ENCODE measurements around the gene LPP.

LPP gene

DNA sequence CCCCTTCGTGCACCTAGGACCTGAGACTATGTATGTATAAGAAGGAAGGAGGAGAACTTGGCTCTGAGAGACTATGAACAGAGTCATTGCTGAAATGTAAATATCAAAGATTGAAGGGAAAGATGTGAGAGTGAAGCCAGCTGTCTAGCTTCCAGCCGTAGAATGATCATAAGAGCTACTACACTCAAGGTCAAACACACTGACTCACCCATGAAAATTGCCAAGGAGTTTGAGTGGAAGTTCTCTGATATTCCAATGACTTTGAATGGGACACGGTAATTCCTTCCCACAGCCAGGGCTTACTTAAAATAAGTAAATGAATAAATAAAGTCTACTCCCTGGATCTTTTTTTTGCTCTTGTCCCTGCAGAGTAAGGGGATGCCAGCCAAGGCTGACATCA is 618.9 kb downstream of the LPP start:
- DNase-seq (ENCODE audit: low read depth in 1 of 2, low spot score in 1 of 2): no peak

DNA sequence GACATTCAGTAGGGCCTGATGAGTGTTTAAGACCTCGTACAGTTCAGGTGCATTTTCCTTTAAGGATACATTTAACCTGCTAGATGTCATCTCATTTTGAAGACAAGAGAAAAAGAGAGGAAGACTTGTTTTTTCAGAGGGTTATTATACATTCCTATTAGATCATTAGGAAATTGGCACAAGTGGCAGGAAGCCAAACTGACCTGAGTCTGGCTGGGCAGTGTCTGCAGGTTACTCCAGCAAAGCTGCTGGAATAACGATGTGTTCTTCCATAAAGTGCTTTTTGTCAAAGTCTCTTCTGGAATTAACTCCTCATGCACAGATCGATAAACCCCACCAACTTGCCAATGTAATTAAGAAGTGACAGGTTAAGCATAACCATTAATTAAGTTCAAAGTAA is 621.5 kb downstream of the LPP start:
- no peak for DNase-seq (ENCODE audit: low read depth in 1 of 2, low spot score in 1 of 2)

DNA sequence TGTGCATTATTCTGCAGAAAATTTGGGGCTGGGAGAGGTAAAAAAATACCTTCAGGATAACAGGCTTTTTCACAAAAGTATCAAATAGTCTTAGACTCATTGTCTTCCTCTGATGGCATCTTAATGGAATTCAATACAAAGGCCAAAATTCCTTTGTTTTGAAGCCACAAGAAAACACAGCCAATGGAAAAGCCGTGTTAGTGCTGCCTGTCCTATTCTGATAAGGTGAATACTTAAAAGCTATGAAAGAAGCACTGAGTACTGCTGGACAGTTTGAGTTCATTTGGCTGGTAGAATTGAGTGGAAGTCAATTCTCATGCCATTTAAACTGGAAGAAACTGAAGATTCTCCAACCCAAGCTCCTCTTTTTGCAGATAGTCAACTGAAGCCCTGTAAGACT is 622.5 kb downstream of the LPP start:
- no peak for DNase-seq (ENCODE audit: low read depth in 1 of 2, low spot score in 1 of 2)

DNA sequence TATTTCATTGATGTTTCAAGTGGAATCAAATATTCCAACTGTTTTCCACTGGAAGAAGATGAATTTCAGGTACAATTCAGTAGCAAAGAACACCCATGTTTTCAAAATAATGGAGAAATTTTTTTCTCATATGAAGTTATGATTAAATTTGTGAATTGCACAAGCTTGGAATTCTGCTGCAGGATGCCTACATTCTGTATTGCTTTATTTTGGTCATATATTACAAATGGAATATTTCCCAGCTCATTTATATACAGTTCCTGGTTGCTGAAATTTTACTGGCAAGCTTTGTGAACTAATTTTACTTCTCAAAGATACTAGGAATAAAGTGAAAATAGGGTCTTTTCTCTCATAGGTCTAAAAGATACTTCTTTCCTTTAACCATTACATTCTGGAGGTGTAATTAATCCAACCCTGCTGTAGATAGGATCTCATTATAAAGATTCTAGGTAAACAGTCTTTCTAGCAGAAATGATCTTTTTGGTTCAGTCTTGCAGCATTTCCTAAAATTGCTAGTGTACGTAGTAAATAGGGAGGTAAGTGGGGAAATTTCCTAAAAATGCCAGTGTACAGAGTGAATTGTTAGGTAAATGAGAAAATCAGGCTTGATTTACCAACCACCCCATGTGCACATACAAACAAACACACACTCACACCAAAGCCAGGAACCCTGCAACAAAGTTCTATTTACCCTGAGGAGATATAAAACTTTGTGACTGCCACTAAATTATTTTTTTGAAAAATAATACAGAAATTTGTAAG is 624.3 kb downstream of the LPP start:
- no peak for DNase-seq (ENCODE audit: low read depth in 1 of 2, low spot score in 1 of 2)

DNA sequence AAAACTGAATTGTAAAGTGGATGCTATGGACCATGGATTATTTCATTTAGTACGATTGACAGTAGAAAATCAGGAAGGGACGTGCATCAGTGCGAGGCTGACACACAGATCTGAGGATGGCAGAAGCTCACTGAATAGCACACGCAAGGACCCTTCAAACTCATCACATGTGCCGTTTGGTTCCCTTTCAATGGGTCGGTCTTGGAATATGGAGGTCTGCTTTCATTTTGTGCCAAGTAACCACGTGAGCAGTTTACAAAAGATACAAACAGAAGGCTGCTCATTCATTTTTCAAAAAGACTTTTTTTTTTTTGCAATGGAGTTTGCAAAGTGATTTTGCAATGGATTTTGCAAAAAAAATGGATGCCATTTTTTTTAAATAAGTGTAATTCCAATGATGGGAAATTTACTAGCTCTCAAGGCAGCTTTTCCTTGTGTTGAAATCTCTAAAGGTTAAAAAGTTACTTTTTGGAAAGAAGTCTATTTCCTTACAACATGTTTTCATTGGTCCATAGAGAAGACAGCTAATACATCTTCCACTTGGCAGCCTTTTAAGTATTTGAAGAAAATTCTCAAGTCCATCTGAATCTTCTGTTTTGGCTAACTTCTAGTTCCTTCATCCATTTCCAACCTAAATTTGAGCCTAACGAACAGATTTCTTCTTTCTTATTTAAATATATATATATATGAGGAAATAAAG is 625.5 kb downstream of the LPP start:
- no peak for DNase-seq (ENCODE audit: low read depth in 1 of 2, low spot score in 1 of 2)

DNA sequence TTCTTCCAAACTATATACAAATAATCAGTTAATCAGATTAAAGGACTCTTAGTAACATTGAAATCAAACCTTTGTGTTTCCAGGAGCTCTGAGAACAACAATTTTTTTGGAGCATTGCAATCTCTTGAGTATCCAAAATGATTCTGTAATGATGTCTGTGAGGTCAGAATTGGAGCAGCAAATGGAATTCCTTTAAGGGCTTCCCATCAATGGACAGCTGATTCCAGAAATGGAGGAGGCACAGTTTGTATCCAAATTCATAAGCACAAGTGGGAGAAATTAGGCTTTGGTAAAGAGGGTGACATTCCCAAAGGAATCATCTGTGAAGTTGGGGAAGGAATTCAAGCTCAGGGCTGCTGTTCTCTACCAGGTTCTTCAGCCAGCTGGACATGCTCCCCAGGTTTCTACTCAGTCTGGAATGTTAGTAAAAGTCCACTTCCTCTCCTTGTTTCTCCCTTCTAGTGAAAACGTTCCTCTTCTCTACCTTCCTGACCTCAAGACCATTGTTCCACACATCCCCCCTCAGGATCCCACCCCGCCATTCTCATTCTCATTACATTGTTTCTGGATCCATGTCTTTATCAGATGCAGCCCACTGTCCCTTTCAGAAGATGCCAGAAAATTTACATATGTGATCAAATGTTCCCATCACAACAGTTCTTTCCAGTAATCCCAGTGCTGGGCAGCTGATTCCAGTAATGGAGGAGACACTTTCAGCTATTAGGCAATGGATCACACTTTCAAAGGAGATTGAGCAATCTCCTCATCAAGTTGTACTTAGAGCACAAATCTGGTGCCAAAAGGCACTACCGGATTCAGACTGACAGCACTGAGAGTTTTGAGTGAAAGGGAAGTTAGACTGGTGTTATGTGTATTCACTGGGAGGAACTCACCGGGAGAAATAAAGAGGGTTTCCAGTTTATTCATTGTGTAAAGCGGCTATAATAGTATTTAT is 626.5 kb downstream of the LPP start:
- no peak for DNase-seq (ENCODE audit: low read depth in 1 of 2, low spot score in 1 of 2)

DNA sequence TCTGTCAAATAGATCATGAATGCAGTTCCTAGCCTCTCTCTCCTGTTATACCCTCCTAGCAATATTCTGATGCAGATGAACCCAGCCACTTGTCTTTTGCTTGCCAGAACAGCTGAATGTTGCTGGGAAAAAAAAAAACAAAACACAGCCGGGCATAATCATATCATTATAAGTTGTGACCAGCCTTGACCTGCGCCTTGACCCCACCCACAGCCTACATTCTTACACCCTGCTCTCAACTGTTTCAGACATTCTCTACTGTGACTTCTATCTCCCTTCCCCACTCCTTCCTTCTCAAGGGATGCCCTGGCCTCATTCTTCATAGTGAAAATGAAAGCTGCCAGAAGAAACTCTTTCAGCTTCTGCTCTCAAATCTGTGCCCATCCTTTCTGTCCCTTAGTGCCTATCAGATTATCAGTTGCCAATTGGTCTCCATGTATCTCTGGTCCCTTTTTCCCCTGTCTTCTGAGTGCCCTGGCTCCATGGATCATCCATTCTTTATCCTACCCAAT is 628.7 kb downstream of the LPP start:
- no peak for DNase-seq (ENCODE audit: low read depth in 1 of 2, low spot score in 1 of 2)

DNA sequence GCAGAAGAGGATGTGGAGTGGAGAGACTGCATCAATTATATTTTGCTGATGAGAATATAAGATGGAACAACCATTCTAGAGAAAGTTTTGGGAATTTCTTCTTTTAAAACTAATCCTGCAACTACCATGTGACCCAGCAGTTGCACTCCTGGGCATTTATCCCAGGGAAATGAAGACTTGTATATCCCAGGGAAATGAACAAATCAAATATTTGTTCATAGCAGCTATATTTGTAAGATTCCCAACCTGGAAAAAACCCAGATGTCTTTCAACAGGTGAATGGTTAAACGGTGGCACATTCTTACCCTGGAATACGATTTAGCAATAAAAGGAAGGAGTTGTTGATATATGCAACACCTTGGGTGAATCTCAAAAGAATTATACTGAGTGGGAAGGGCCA is 632.5 kb downstream of the LPP start:
- DNase-seq (ENCODE audit: low read depth in 1 of 2, low spot score in 1 of 2): no peak

DNA sequence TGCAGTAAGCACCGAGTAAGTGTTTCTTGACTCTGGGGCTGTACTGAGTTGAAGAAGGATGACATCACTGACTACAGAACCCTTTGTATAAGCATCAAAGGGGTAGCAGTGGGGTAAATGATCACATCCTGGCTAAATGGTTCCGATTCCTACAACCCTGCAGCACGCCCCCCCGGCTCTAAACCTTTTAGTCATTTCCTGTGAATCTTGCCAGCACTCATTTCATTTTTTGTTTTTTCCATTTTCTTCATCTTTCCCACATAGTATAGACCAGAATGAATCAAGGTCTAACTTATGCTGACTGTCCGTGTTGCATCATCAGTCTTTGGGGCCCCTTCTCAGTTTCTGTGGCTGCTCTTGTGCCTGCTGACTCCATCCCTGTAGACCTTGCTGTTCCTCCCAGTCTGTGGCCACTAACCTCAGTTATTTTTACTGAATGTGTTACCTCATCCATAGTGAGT is 634.7 kb downstream of the LPP start:
- DNase-seq (ENCODE audit: low read depth in 1 of 2, low spot score in 1 of 2): peak in 1 of 2 donors; percentile 53

DNA sequence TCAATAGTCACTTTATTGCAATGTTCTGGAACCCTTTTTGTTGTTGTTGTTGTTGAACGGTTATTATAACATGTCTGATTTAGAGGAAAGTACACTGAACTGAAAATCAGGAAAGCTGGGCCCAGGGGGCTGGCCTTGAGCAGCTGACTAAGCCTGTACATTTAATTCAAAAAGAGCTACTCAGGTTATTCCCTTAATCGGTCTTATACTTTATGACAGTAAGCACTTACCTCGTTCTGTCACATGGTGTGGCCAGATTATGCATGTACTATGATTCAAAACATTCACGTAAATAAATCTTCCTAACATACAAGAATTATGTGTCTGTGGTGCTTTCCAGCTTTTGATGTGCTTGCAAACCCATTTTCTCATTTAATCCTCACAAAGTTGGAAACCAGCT is 635.3 kb downstream of the LPP start:
- no peak for DNase-seq (ENCODE audit: low read depth in 1 of 2, low spot score in 1 of 2)

DNA sequence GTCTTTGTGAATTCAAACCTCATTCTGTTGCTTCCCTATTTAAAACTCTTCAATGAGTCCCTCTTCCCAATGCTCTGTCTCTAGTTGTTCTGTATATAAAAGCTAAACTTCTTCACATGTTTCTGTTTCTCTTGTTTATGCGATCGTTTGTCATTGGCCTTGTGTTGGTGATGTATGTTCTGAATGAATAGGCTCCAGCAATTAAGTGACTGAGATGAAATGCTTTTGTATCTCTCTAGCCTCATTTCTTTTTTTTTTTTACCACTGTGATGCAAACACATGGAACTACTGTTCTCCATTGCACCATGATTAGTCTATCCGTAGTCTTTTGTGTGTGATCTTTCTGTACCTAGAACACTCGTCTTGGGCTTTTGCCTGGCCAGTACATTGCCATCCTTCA is 637.4 kb downstream of the LPP start:
- DNase-seq (ENCODE audit: low read depth in 1 of 2, low spot score in 1 of 2): no peak

DNA sequence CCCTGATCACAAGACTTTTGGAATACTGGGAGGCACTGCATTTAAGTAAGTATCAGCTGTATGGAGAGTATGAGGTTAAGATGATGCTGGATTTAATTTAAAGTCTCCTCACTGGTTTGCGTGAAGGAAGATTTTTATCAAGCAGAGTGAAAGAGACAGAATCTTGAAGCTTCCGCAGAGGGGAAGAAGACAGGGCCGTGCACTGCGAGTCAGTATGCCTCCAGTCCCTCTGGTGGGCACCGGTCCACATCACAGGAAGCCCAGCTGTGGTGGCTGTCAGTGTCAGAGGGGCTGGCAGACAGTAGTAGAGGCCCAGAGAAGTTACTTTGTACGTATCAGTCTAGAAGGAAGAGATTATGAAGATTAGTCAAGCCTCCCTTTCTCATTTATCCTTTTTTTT is 638.8 kb downstream of the LPP start:
- no peak for DNase-seq (ENCODE audit: low read depth in 1 of 2, low spot score in 1 of 2)

DNA sequence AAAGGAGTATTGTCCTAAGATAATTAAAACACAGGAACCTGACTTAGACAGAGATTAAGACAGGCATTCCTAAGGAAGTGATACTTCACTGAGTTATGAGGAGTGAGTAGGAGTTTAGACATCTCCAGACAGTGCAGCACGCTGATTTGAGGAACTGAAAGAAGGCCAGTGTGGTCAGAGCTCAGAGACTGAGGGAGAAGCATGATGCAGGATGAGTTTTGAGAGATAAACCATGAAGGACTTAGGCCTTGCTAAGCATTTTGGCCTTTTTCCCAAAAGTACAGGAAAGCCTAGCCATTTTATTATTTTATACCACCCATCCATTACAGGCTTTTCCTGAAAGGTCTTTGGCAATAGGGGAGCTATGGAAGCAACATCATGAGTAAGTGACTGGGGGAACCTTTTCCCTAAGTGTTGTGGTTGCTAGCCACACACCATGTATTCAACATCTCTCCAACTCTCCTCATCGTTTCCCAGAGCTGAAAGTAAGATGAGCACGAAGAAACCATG is 642.2 kb downstream of the LPP start:
- DNase-seq (ENCODE audit: low read depth in 1 of 2, low spot score in 1 of 2): no peak

DNA sequence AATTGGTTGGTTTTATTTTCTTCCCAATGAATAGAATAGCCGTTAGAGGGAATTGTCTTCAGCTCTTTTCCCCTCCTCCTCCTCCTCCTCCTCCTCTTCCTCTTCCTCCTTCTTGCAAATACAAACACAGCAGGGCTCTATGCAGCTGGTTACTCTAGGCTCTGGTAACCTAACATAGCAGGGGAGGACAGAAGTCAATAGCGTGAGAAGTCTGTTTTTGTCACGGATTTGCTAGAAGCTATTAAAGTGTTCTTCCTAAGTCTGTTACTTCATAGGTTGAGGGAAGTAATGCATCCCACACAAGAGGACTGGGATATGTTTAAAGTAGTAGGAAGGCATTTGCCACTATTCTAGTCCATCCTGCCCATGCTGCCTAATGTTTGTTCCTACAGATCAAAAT is 643.1 kb downstream of the LPP start:
- no peak for DNase-seq (ENCODE audit: low read depth in 1 of 2, low spot score in 1 of 2)

DNA sequence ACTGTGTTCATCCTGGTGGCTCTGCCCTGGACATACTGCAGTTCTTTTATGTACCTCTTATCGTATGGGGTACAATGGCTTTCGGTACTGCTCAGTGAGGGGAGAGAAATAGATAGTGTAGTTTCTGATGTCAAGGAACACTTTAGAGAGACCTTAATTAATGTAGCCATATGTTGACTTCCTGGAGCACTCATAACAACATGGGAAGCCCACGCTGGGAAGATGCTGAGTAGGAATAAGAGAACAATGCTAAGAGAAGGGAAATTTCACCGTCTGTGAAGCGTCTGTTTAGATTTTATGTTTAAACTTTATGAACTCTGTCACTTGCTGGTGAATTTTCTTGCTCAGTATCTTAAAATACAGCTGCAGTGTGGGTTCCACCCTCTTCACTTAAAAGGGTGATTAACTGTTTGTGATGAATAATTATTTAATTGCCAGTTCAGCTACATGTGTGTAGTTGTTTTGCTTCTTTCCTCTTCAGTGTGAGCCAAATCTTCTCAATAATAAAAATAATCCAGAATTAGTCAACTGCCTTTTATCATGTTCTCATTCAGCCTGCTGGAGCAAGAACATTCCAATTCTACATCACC is 644.7 kb downstream of the LPP start:
- no peak for DNase-seq (ENCODE audit: low read depth in 1 of 2, low spot score in 1 of 2)

DNA sequence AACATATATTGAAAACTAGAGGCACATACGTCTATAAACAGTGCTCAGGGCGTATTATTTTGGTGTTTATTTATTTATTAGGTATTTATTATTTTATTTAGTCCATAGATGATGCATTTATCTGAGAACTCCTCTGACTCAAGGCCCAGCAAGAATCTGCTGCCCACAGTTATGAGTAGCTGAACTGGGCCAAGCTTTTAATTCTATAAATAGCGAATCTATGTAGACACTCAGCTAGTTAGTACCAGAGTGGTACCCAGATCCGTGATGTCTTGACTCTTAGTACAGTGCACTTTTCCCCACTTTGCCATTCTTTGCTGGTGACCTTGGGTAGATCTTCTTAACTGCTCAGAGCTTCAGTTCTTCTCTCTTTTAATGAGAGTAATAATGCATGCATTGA is 647.4 kb downstream of the LPP start:
- DNase-seq (ENCODE audit: low read depth in 1 of 2, low spot score in 1 of 2): no peak

DNA sequence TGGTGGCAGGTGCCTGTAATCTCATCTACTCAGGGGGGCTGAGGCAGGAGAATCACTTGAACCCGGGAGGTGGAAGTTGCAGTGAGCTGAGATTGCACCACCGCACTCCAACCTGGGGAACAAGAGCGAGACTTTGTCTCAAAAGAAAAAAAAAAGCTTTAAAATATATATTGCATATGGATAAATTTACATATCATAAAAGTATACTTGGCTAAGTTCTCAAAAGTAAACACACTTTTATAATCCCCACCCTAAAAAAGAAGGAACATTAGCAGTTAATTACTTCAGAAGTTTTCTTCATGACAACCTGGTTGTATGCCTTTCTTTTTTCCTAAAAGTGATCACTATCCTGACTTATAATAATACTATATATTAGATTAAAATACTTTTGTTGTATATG is 648.7 kb downstream of the LPP start:
- no peak for DNase-seq (ENCODE audit: low read depth in 1 of 2, low spot score in 1 of 2)

DNA sequence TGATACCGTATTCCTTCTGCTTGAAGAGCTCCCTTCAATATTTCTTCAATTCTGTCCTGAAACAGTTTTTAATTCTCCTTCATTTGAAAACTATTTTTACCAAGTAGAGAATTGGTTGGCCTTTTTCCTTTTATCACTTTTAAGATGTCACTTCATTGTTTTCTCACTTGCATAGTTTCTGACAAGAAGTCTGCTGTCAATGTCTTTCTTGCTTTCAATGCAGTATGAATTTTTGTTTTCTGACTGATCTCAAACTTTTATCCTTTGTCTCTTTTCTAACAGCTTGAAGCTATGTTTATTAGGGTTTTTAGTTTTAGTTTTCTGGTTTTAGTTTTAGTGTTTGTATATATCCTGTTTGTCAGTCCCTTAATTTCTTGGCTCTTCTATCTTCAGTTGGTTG is 653.0 kb downstream of the LPP start:
- no peak for DNase-seq (ENCODE audit: low read depth in 1 of 2, low spot score in 1 of 2)

DNA sequence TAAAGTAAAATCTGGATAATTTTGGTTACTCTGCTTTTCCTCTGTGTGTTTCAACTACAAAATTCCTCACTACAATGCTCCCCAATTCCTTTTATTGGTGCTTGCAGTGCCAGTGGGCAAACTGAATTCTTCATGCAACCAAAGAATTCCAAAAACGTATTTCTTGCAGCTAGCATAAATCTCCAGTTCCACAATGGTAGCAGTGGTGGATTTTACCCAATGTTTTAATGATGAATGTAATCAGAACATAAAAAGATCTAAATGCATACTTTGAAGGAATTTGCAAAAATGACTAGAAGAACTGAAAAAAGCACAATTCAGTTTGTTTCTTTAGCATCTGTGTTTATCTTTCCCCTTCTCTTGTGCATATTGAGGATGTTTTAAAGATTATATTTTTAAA is 658.2 kb downstream of the LPP start:
- no peak for DNase-seq (ENCODE audit: low read depth in 1 of 2, low spot score in 1 of 2)

DNA sequence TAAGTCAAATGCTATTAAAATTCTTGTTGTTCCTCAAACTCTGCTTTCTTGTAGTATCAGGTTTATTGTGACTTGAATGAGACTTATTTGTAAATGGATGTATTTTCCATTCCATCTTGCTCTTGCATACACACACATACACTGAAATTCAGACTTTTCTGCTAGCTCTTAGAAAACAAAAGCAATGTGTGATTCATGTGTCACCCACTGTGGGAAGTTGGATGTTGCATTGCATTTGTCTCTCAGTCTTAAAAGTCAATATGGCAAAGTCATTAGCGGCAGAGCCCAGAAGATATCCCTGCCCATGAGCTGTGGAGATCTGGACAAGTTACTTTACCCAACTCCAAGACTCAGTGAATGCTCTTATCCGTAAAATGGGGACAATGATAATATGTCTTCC is 660.6 kb downstream of the LPP start:
- DNase-seq (ENCODE audit: low read depth in 1 of 2, low spot score in 1 of 2): no peak

Data from stimulated activated CD4-positive, alpha-beta T cell treated with anti-CD3 and anti-CD28 coated beads, Interleukin-15, amount 100 ng/mL, for 1 hour (primary cell).